K562 (cell line): ENCODE data around the gene MAGI3. TPM values are rescaled to one million over a fixed set of nuclear protein-coding genes. Genes with fewer than 3 reads are reported as not detected.
A peak's percentile ranks its signal among the peaks of the same experiment; 100 is the strongest.

ENCODE experiments used
- ATAC-seq: fragments of 200-7000 bp; cut with Tn5 transposase; 3 replicates; pipeline ENCODE4 v1.9.1; 2020; ENCODE audit warnings: moderate library complexity
- BruUV-seq: library from RNA; stranded (reverse); fragments of 400-500 nt; replicated peaks from 2 replicates; lab custom pipeline; 2021; lab: Mats Ljungman, UMichigan
- CTCF ChIA-PET: fragments of 300-600 bp; formaldehyde crosslinking; extraction: SDS; loops from one replicate; lab custom pipeline; 2021; ENCODE audit warnings: low intra/inter-chr PET ratio; lab: Yijun Ruan, JAX
- POLR2A ChIA-PET: fragments of 300-600, 350-650 bp; sonication (Branson Sonifier 250); formaldehyde crosslinking; extraction: SDS; loops from one replicate; lab custom pipeline; 2021; ENCODE audit warnings: antibody characterized with exemption, inconsistent platforms; lab: Yijun Ruan, JAX
- DNase-seq, 4 experiments: peaks; one replicate each; pipeline versions ENCODE4 v3.0.0 to v3.0.0-alpha.2; 2011 to 2018; ENCODE audit warnings: low spot score in 3 of 4, mixed read lengths in 3 of 4; ENCODE audit errors: extremely low read depth in 1 of 4
- FAIRE-seq: peaks from 2 replicates; lab custom pipeline; 2011; peaks lifted over from hg19 to GRCh38; lab: Jason Lieb, UNC
- H2AFZ ChIP-seq: 2 replicates; pipeline ENCODE4 v1.6.0; 2011; ENCODE audit warnings: low read depth, low read length, control low read depth, inconsistent platforms
- H3K27ac ChIP-seq: fragments of 200-600 bp; 3 replicates; pipeline ENCODE4 v1.8.0; 2011; ENCODE audit warnings: low read depth, mild to moderate bottlenecking, control low read depth, inconsistent platforms, low read length, moderate library complexity, mixed read lengths; ENCODE audit errors: extremely low read depth
- H3K27me3 ChIP-seq, 2 experiments: fragments of 300-600 bp in 1 of 2; 2 replicates in 1 of 2; 3 replicates in 1 of 2; pipeline versions ENCODE4 v1.6.0 to v1.8.0; 2011; ENCODE audit warnings: inconsistent platforms in 2 of 2, low read length in 2 of 2, mild to moderate bottlenecking in 1 of 2, mixed read lengths in 1 of 2, moderate library complexity in 1 of 2; ENCODE audit not compliant: control insufficient read depth in 2 of 2, insufficient read depth in 2 of 2
- H3K36me3 ChIP-seq: fragments of 300-600 bp; 3 replicates; pipeline ENCODE4 v1.8.0; 2011; ENCODE audit warnings: mild to moderate bottlenecking, low read length, inconsistent platforms; ENCODE audit not compliant: control insufficient read depth, insufficient read depth
- H3K4me1 ChIP-seq, 2 experiments: fragments of 200-600 bp in 1 of 2; replicated peaks in 1 of 2; 2 replicates in 1 of 2; 3 replicates in 1 of 2; pipeline versions ENCODE4 v1.5.1 to v1.8.0; 2011; ENCODE audit warnings: inconsistent platforms in 2 of 2, low read length in 2 of 2, mild to moderate bottlenecking in 1 of 2, mixed read lengths in 1 of 2, moderate library complexity in 1 of 2; ENCODE audit not compliant: control insufficient read depth in 2 of 2, insufficient read depth in 2 of 2
- H3K4me2 ChIP-seq: 2 replicates; pipeline ENCODE4 v1.6.1; 2011; ENCODE audit warnings: low read length, control low read depth, inconsistent platforms, mixed read lengths; ENCODE audit not compliant: insufficient read depth
- H3K4me3 ChIP-seq: fragments of 200-600 bp; sonication (generic), shearing (Covaris generic); 2 replicates; pipeline ENCODE4 v1.5.1; 2016; ENCODE audit warnings: control low read depth, inconsistent platforms
- H3K79me2 ChIP-seq: fragments of 200-600 bp; 3 replicates; pipeline ENCODE4 v1.8.0; 2011; ENCODE audit warnings: low read length, inconsistent platforms; ENCODE audit not compliant: control insufficient read depth, insufficient read depth
- H3K9ac ChIP-seq, 2 experiments: 2 replicates each; pipeline versions ENCODE4 v1.6.0 to v1.6.1; 2011; ENCODE audit warnings: low read depth in 2 of 2, low read length in 2 of 2, control low read depth in 1 of 2, inconsistent platforms in 1 of 2, mild to moderate bottlenecking in 1 of 2, mixed read lengths in 1 of 2; ENCODE audit not compliant: insufficient read depth in 1 of 2
- H3K9me1 ChIP-seq: one replicate; pipeline ENCODE4 v1.6.0; 2011; ENCODE audit warnings: inconsistent platforms, mild to moderate bottlenecking, low read length, moderate library complexity; ENCODE audit not compliant: control insufficient read depth, insufficient read depth
- H3K9me3 ChIP-seq: replicated peaks from 2 replicates; pipeline ENCODE4 v1.5.1; 2011; ENCODE audit warnings: low read depth, low read length, inconsistent platforms; ENCODE audit not compliant: control insufficient read depth, insufficient read depth
- H4K20me1 ChIP-seq: replicated peaks from 2 replicates; pipeline ENCODE4 v1.6.1; 2011; ENCODE audit warnings: low read length, inconsistent platforms, mixed read lengths; ENCODE audit not compliant: control insufficient read depth, insufficient read depth
- C11orf30 ChIP-seq: fragments of 450-650 bp; IDR thresholded peaks from 2 replicates; pipeline ENCODE4 v1.6.1; 2016; ENCODE audit warnings: low read depth, mild to moderate bottlenecking
- CBFA2T3 ChIP-seq: fragments of 450-650 bp; IDR thresholded peaks from 2 replicates; pipeline ENCODE4 v1.6.1; 2017
- ESRRA ChIP-seq: fragments of 450-650 bp; IDR thresholded peaks from 2 replicates; pipeline ENCODE4 v1.6.1; 2014; ENCODE audit warnings: low read depth, mild to moderate bottlenecking, moderate library complexity, borderline replicate concordance
- GABPB2 ChIP-seq: fragments of 250-450 bp; sonication (Bioruptor Pico); conservative IDR thresholded peaks from 2 replicates; pipeline ENCODE4 v1.5.1; 2021; ENCODE audit warnings: mild to moderate bottlenecking
- MAFF ChIP-seq: IDR thresholded peaks from 2 replicates; pipeline ENCODE4 v1.6.1; 2012; ENCODE audit warnings: low read length, improper control_type of control experiment
- MAFK ChIP-seq: IDR thresholded peaks from 2 replicates; pipeline ENCODE4 v1.6.1; 2011; ENCODE audit warnings: low read length, improper control_type of control experiment
- MYC ChIP-seq, 2 experiments: fragments of 250-450 bp in 1 of 2; sonication (Bioruptor Pico) in 1 of 2; IDR thresholded peaks; 2 replicates each; pipeline versions ENCODE4 v1.5.1 to v1.6.1; 2012 to 2021; ENCODE audit warnings: low read depth in 2 of 2, borderline replicate concordance in 1 of 2, improper control_type of control experiment in 1 of 2, low read length in 1 of 2, mild to moderate bottlenecking in 1 of 2, moderate library complexity in 1 of 2
- NR4A1 ChIP-seq, 2 experiments: fragments of 250-450 bp in 1 of 2; fragments of 450-650 bp in 1 of 2; sonication (Bioruptor Pico) in 1 of 2; IDR thresholded peaks; 2 replicates each; pipeline versions ENCODE4 v1.4.0 to v1.6.1; 2016 to 2020; ENCODE audit warnings: mild to moderate bottlenecking in 2 of 2, missing compliant biosample characterization in 1 of 2, missing genetic modification characterization in 1 of 2, moderate library complexity in 1 of 2
- POLR2AphosphoS2 ChIP-seq: IDR thresholded peaks from 2 replicates; pipeline ENCODE4 v1.6.1; 2012; ENCODE audit warnings: low read length, improper control_type of control experiment
- SUPT5H ChIP-seq: fragments of 450-650 bp; IDR thresholded peaks from 2 replicates; pipeline ENCODE4 v1.6.1; 2016
- ZNF253 ChIP-seq: fragments of 250-450 bp; sonication (Bioruptor Pico); conservative IDR thresholded peaks from 2 replicates; pipeline ENCODE4 v1.6.1; 2021; ENCODE audit warnings: mild to moderate bottlenecking
- ZNF316 ChIP-seq: fragments of 450-650 bp; IDR thresholded peaks from 2 replicates; pipeline ENCODE4 v1.6.1; 2016
- ZNF57 ChIP-seq: fragments of 450-650 bp; formaldehyde crosslinking; IDR thresholded peaks from 2 replicates; pipeline ENCODE4 v1.4.0; 2020; ENCODE audit warnings: mild to moderate bottlenecking, moderate library complexity
- WGBS: fragments of 100-300 bp; shearing (Covaris generic); methylation state at CpG from one replicate; pipeline ENCODE4 v1.1.6; 2016; ENCODE audit warnings: low coverage, mixed read lengths; ENCODE audit not compliant: insufficient coverage; ENCODE audit errors: missing lambda C conversion rate; 5-methylcytosine and 5-hydroxymethylcytosine counted together
- in situ Hi-C: fragments of 300-500 bp; cut with MboI; formaldehyde crosslinking; loops from 4 replicates; pipeline ENCODE4 v1.15.0; 2018; ENCODE audit warnings: inconsistent platforms, mixed read lengths
- intact Hi-C: fragments of 100-400 bp; cut with micrococcal nuclease; formaldehyde crosslinking; loops from 2 replicates; pipeline ENCODE4 v1.14.2; 2022
- polyA plus RNA-seq, 8 experiments: library from polyadenylated mRNA; depleted of rRNA in 4 of 8; stranded (reverse) in 5 of 8; unstranded in 3 of 8; fragments of >200 nt; fragmentation: Nextera tagmentation in 2 of 8; fragmentation: Illumina TruSeq in 1 of 8; extraction: Ambion mirVana in 2 of 8; extraction: Trizol in 1 of 8; gene quantifications; 2 replicates each; pipeline versions ENCODE4 v1.2.1 to v1.2.3, GENCODE V29; 2011 to 2014; ENCODE audit warnings: inconsistent platforms in 1 of 8, missing spikeins in 1 of 8
- total RNA-seq, 7 experiments: library from RNA; depleted of rRNA in 6 of 7; stranded (reverse); fragments of >200 nt in 6 of 7; fragmentation: Illumina TruSeq in 2 of 7; extraction: Trizol in 2 of 7; gene quantifications; 2 replicates each; pipeline versions ENCODE4 v1.2.1 to v1.2.3, GENCODE V29; 2011 to 2021; ENCODE audit warnings: low replicate concordance in 1 of 7
- TF ChIP-seq, protein P1 (sequence below): fragments of 250-450 bp; sonication (Bioruptor Pico); IDR thresholded peaks from 2 replicates; pipeline ENCODE4 v1.8.0; 2022; ENCODE audit warnings: inconsistent platforms
- TF ChIP-seq, protein P2 (sequence below), 2 experiments: fragments of 450-650 bp in 1 of 2; sonication (generic) in 1 of 2; formaldehyde crosslinking in 1 of 2; IDR thresholded peaks in 1 of 2; conservative IDR thresholded peaks in 1 of 2; 2 replicates each; pipeline versions ENCODE4 v1.6.1 to v1.8.1; 2016 to 2023; ENCODE audit warnings: mild to moderate bottlenecking in 2 of 2, moderate library complexity in 2 of 2, inconsistent platforms in 1 of 2, missing genetic modification reagents in 1 of 2

MAGI3 gene
- total and polyA plus RNA-seq, 9 of the 15 experiments (the other 6 are each of a cell fraction or from before 2014, with no cell fraction given), result 1.0 to 8.6 (median 5.5) TPM

GRCh38 chr1:113372546-113372945 is 17.8 kb upstream of the MAGI3 start:
- CTCF ChIA-PET, result no interaction called here
- Histone ChIP-seq H3K9me3 (no peaks in the 10 kb centered on the region), H3K27ac (no peak overlapping the region), H2AFZ (no peak overlapping the region), H3K4me2 (no peak overlapping the region), H3K4me1 (no peaks in the 10 kb centered on the region), H3K27me3 (no peaks in the 10 kb centered on the region), H4K20me1 (no peaks in the 10 kb centered on the region), H3K9ac (no peak overlapping the region), H3K79me2 (no peaks in the 10 kb centered on the region), H3K4me3 (no peak overlapping the region), H3K9me1 (no peaks in the 10 kb centered on the region), H3K36me3 (no peaks in the 10 kb centered on the region)
- intact Hi-C loops (no loop called here), in situ Hi-C loops (no loop called here)
- BruUV-seq, result no TSS peak
- DNase-seq (no peak), FAIRE-seq (no peak), ATAC-seq (no peak)
- POLR2A ChIA-PET, result interaction anchor here (0.6 kb wide), 1 partner anchor 14 kb away, joined by 3 read pairs; no protein-coding TSS in a partner anchor
- no peak for TF ChIP-seq GABPB2 (CRISPR knock-in tag)
- TF ChIP-seq MAFF, result peak; percentile 58
- peak; percentile 66 for TF ChIP-seq C11orf30
- peak; percentile 60; the same call in 1 of the 2 replicates for TF ChIP-seq MAFK
- TF ChIP-seq ZNF316, result peak; percentile 83
- WGBS, result 16% methylated on average over 2 of the region's 2 CpGs

- ATAC-seq, result no peak
- no peaks in the 10 kb centered on the region for H3K9me3 ChIP-seq
- no peak overlapping the region for H3K27ac ChIP-seq
- in situ Hi-C loops (no loop called here), intact Hi-C loops (no loop called here)
- no peak overlapping the region for H3K9ac ChIP-seq
- ChIA-PET POLR2A (interaction anchor here (0.6 kb wide), 1 partner anchor 31 kb away, joined by 3 read pairs; no protein-coding TSS in a partner anchor), CTCF (no interaction called here)
- no peak for FAIRE-seq
- no peaks in the 10 kb centered on the region for H3K9me1 ChIP-seq
- BruUV-seq, result no TSS peak
- H3K4me3 ChIP-seq, result no peak overlapping the region
- DNase-seq, result no peak
- no peaks in the 10 kb centered on the region for H3K36me3 ChIP-seq
- no peaks in the 10 kb centered on the region for H3K4me1 ChIP-seq
- no peak overlapping the region for H3K4me2 ChIP-seq
- no peaks in the 10 kb centered on the region for H3K79me2 ChIP-seq
- H2AFZ ChIP-seq, result no peak overlapping the region
- H4K20me1 ChIP-seq, result no peaks in the 10 kb centered on the region
- H3K27me3 ChIP-seq, result no peaks in the 10 kb centered on the region
- TF ChIP-seq ZNF253 (no peak), SUPT5H (no peak), ESRRA (no peak), NR4A1 (CRISPR knock-in tag; IDR thresholded peaks at IDR 0.05) (no peak), NR4A1 (tag; IDR thresholded peaks at IDR 0.05) (no peak), CBFA2T3 (no peak), MYC (IDR thresholded peaks at IDR 0.05; ENCODE audit: low read depth, low read length) (no peak), MYC (CRISPR knock-in tag; IDR thresholded peaks at IDR 0.05; ENCODE audit: borderline replicate concordance, low read depth) (no peak), POLR2AphosphoS2 (no peak), ZNF57 (CRISPR knock-in tag) (no peak)
- TF ChIP-seq, protein P1, sequence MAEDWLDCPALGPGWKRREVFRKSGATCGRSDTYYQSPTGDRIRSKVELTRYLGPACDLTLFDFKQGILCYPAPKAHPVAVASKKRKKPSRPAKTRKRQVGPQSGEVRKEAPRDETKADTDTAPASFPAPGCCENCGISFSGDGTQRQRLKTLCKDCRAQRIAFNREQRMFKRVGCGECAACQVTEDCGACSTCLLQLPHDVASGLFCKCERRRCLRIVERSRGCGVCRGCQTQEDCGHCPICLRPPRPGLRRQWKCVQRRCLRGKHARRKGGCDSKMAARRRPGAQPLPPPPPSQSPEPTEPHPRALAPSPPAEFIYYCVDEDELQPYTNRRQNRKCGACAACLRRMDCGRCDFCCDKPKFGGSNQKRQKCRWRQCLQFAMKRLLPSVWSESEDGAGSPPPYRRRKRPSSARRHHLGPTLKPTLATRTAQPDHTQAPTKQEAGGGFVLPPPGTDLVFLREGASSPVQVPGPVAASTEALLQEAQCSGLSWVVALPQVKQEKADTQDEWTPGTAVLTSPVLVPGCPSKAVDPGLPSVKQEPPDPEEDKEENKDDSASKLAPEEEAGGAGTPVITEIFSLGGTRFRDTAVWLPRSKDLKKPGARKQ (CRISPR knock-in tag), result no peak
- TF ChIP-seq, protein P2, sequence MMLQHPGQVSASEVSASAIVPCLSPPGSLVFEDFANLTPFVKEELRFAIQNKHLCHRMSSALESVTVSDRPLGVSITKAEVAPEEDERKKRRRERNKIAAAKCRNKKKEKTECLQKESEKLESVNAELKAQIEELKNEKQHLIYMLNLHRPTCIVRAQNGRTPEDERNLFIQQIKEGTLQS (IDR thresholded peaks at IDR 0.05), result peak; percentile 71
- TF ChIP-seq, protein P2 (CRISPR knock-in tag; conservative IDR thresholded peaks at IDR 0.05), result no peak
Measured at GRCh38 chr1:113373644-113374043, 16.7 kb upstream of the MAGI3 start.
